Prostate gland (tissue), 2 donors: ENCODE results near the gene G6PC2.

Experiments
- CTCF ChIP-seq, 4 experiments: fragments of 200-600 bp in 2 of 4; fragments of 450-650 bp in 2 of 4; sonication (generic) in 2 of 4; IDR thresholded peaks; 1 replicate in 3 of 4; 2 replicates in 1 of 4; pipeline ENCODE4 v1.5.1; 2016 to 2019; ENCODE audit warnings: antibody characterized with exemption in 4 of 4, mild to moderate bottlenecking in 2 of 4, moderate library complexity in 2 of 4
- POLR2A ChIP-seq: fragments of 450-650 bp; IDR thresholded peaks from one replicate; pipeline ENCODE4 v1.6.1; 2016; ENCODE audit warnings: antibody characterized with exemption, mild to moderate bottlenecking
- POLR2AphosphoS5 ChIP-seq: sonication (generic); formaldehyde crosslinking; IDR thresholded peaks from one replicate; pipeline ENCODE4 v1.6.1; 2017; ENCODE audit warnings: antibody characterized with exemption

- TF ChIP-seq POLR2A (no peak), POLR2AphosphoS5 (no peak), CTCF (IDR thresholded peaks at IDR 0.05) (no peak)
Observed at GRCh38 chr2:168928113-168928831, 27.2 kb downstream of the G6PC2 start.
